ENCODE measurements around the gene EVI2A.

The EVI2A gene

GRCh38 chr17:31307640-31308039 is 13.8 kb downstream of the EVI2A start:
- no peak overlapping the region for H3K4me3 ChIP-seq (ENCODE audit: low read length)
- DNase-seq (ENCODE audit: low read depth) = no peak
- TF ChIP-seq CTCF (conservative IDR thresholded peaks at IDR 0.05; ENCODE audit: low read length) = no peak

- TF ChIP-seq CTCF (conservative IDR thresholded peaks at IDR 0.05; ENCODE audit: low read length) = no peak
- DNase-seq (ENCODE audit: low read depth) = no peak
- H3K4me3 ChIP-seq (ENCODE audit: low read length) = no peak overlapping the region
Measured at GRCh38 chr17:31299624-31300023, 21.8 kb downstream of the EVI2A start.

GRCh38 chr17:31297090-31297489 is 24.3 kb downstream of the EVI2A start, which contains the start of gene OMG:
Gene OMG, minus strand, starts transcription at chr17:31297239. Its CDS starts 908 bp downstream, at chr17:31296331.
- DNase-seq (ENCODE audit: low read depth) = no peak
- H3K4me3 ChIP-seq (ENCODE audit: low read length) = no peak within 1 kb of the TSS
- TF ChIP-seq CTCF (conservative IDR thresholded peaks at IDR 0.05; ENCODE audit: low read length) = no peak

- no peak overlapping the region for H3K4me3 ChIP-seq (ENCODE audit: low read length)
- no peak for TF ChIP-seq CTCF (conservative IDR thresholded peaks at IDR 0.05; ENCODE audit: low read length)
- no peak for DNase-seq (ENCODE audit: low read depth)
Measured at GRCh38 chr17:31296142-31296541, 25.3 kb downstream of the EVI2A start.

- TF ChIP-seq CTCF (conservative IDR thresholded peaks at IDR 0.05; ENCODE audit: low read length) = no peak
- DNase-seq (ENCODE audit: low read depth) = no peak
- no peak overlapping the region for H3K4me3 ChIP-seq (ENCODE audit: low read length)
Measured at GRCh38 chr17:31295489-31295871, 25.9 kb downstream of the EVI2A start.

- no peak overlapping the region for H3K4me3 ChIP-seq (ENCODE audit: low read length)
- peak; percentile 31 for DNase-seq (ENCODE audit: low read depth)
- TF ChIP-seq CTCF (conservative IDR thresholded peaks at IDR 0.05; ENCODE audit: low read length) = no peak
Measured at GRCh38 chr17:31294820-31295488, 26.5 kb downstream of the EVI2A start.

GRCh38 chr17:31294231-31294630 is 27.2 kb downstream of the EVI2A start:
- DNase-seq (ENCODE audit: low read depth) = no peak
- no peak for TF ChIP-seq CTCF (conservative IDR thresholded peaks at IDR 0.05; ENCODE audit: low read length)
- no peak overlapping the region for H3K4me3 ChIP-seq (ENCODE audit: low read length)

Measured in AG10803 (cell line).